VCaP (cell line): ENCODE data around the gene COX15.

Experiments
- H3K27ac ChIP-seq: fragments of 450-650 bp; 2 replicates; pipeline ENCODE4 v1.5.1; 2017
- CTCF ChIP-seq: fragments of 450-650 bp; conservative IDR thresholded peaks from 2 replicates; pipeline ENCODE4 v1.5.1; 2017; ENCODE audit warnings: mild to moderate bottlenecking, moderate library complexity

The COX15 gene

DNA sequence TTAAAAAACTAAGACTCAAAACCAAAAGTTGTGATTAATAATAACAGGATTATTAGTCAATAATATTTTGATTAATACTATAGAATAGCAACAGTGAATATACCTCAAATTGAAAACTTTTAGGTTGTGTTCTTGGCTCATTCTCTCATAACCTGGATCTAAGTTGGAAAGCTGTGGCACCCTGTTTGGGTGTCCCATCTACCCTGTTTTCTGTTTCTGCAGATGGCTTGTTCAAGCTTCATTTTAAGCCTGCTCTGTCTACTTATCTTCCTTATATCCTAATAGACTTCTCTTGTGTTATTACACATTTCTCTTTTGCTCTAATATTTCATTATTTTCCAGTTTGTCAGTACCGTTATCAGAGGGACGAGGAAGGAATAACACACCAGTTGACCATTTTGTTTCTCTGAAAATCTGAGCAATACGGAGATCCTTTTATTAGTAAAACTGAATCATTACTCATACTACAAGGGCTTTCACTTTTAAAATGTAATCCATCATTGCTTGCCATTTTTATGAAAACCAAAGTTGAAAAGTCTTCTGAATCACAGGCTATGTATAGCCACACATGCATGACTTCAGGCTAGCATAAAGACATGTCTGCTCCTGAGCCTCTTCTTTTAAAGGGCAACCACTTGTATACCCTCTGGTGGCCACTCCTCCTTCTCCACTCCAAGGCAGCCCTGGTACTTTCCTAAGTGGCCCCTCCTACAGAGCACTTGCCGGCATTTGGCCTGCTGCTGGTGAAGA lies 22.3 kb downstream of the COX15 start:
- no peak for TF ChIP-seq CTCF
- H3K27ac ChIP-seq: no peak overlapping the region

- H3K27ac ChIP-seq: no peak overlapping the region
- TF ChIP-seq CTCF: no peak
Observed at GRCh38 chr10:99708428-99709012, 23.4 kb downstream of the COX15 start.

DNA sequence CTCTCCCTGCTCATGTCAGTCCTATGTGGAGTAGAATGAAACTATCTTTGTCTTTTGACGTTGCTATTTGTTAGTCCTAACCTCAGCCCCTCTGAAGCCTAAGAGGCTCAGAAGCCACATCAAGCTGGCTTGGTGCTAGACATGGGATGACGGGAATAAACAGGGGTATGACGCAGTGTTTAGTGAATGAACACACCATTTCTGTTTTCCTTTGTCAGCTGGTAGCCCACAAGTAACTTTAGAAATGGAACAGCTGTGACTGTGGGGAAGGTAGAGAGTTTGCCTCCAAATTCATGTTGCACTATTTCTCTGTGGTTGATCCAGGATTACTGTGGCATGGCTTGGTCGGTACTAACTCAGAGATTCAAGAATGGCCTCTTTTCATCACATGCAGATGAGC lies 31.3 kb downstream of the COX15 start:
- TF ChIP-seq CTCF: no peak
- H3K27ac ChIP-seq: no peak overlapping the region

DNA sequence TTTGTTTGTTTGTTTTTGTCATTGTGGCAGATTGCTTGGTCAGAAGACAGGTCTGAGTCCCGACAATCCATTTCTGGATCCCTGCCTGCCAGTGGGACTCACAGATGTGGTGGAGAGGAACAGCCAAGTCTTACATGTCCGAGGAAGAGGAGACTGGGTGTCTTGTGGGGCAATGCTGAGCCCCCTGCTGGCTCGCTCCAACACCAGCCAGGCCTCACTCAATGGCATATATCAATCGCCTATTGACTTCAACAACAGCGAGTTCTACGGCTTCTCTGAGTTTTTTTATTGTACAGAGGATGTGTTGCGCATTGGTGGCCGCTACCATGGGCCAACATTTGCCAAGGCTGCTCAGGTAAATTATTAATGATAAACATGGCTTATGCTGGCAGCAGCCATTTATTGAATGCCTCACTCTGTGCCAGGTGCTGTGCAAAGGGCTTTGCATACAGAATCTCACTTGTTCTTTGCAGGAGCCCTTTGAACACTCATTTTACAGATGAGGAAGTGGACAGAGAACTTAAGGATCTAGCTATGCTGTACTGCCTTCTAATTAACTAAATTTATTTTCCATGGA lies 33.3 kb downstream of the COX15 start:
- TF ChIP-seq CTCF: peak; percentile 60
- H3K27ac ChIP-seq: no peak overlapping the region

DNA sequence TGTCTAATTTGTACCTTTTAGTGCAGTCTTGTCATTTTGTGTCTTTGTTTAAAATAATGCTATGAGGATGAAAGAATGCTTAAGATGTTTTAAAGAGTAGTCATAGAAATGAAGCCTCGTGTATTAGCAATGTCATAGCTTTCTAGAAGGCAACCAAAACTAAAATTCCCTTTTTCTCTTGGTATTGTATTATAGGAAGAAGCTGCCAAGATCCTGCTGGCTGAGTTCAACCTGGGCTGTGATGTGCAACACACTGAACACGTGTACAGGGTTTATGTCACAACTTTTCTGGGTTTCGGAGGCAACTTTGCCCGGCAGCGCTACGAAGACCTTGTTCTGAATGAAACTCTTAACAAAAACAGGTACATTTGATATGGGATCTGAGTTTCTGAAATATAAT lies 36.2 kb downstream of the COX15 start:
- H3K27ac ChIP-seq: no peak overlapping the region
- TF ChIP-seq CTCF: no peak

GRCh38 chr10:99693933-99694583 lies 37.9 kb downstream of the COX15 start:
- no peak for TF ChIP-seq CTCF
- H3K27ac ChIP-seq: no peak overlapping the region

- no peak overlapping the region for H3K27ac ChIP-seq
- TF ChIP-seq CTCF: no peak
Observed at GRCh38 chr10:99689461-99689860, 42.5 kb downstream of the COX15 start.
